GM18907 (cell line): ENCODE measurements around the gene SH2B3.

Experiments
- ATAC-seq: cut with Tn5 transposase; IDR thresholded peaks from one replicate; pipeline ENCODE4 v1.9.1; 2021; ENCODE audit warnings: mild to moderate bottlenecking, moderate library complexity; ENCODE audit not compliant: unreplicated experiment

The SH2B3 gene

DNA sequence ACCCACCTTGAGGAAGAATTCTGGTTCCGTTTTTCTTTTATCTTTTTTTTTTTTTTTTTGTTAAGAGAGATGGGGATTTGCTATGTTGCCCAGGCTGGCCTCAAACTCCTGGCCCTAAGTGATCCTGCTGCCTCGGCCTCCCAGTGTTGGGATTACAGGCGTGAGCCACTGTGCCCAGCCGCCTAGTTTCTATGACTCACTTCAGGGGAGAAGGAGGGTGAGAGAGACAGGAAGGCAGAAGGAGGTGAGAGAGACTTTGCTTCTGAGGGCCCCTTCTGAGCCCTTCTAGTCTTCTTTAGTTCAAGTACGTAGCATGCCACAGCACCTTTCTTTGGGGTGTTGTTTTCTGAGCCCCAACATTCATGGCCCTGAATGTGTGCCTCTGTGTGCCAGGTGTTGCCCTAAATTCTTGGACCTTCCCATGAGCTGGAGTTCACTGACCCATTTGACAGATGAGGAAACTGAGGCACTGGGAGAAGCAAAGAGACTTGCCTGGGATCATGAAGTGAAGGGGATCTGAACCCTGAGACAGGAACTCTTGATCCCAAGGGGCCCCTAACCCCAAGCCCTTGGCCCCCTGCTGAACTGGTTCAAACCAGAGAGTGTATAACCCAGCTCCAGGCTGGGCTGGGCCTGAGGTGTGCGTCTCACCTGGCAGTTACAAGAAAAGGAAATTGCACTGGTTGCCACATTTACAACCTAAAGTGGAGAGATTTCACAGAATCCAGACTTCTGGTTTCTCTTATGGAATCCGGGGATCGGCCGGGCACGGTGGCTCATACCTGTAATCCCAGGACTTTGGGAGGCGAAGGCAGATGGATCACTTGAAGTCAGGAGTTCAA is 20.8 kb downstream of the SH2B3 start:
- no peak for ATAC-seq

DNA sequence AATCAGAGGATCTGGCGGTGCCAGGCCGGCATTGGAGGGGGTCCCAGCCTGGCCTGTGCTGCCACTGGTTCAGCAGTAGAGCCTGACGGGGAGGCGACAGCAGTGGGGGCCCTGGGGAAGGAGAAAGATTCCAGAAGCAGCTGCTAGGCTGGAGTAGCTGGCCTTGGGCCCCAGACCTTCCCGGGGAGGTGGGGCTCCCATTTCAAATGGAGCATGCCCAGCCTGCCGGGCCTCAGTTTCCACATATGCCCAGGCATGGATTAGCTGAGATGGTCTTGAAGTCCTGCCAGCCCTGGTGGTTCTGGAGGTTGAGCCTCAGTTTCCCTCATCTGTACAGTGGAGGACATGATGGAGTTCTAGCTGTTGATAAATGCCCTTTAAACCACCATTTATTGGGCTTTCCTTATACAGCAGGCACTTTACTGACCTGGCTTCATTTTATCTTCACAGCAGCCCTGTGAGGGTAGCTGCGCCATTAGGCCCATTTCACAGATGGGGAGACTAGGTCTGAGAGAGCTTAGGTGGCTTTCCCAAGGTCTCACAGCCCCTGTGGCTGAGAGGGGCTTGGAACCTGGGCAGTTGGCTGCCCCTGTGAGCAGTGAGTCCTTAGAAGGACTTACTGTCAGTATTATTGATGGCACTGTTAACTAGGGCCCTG is 21.8 kb downstream of the SH2B3 start:
- ATAC-seq = no peak

DNA sequence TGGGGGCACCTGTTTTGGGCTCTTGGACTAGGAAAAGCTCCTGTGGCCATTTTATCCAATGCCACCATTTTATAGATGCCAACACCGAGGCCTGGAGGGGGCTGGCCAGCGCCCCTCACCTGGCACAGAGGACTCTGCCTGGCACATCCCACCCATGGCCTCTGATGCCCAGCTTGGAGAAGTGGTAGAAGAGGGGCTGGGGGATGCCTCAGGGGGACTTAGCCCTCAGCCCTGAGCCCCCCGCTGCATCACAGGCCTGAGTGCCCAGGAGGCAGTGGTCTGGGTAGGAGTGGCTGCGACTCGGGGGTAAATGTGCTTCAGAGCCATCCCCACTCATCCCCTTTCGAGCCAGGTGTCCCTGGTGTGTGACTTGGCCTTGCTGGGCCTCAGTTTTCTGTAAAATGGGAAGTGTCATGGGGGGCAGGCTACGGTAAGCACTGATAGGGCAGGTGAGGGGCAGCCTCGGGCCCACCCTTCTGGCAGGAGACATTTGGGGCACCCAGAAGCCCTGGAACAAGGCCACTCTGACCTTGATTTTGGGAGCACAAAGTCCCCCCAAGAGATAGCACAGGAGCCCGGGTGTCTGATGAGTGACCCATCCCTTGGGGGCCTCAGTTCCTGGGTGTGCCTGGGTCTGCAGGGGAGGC is 22.5 kb downstream of the SH2B3 start:
- no peak for ATAC-seq

DNA sequence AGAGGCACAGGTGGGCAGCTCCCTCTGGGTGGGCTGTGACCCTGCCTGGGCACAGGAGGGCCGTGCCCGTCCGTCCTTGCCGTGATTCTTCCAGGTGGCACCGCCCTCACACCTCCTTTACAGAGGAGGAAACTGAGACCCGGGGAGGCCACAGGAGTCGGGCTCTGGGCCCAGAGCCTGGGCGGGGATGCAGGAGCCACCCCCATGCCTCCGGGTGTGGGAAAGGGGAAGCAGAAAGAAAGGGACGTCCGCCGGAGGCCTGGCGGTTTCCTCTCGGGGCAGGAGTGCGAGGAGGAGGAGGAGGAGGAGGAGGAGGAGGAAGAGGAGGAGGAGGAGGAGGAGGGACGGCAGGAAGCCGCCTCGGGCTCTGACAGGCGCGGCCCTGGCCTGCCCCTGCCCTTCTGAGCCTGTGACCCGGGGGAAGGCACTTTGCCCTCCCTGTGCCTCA is 23.0 kb downstream of the SH2B3 start:
- no peak for ATAC-seq

DNA sequence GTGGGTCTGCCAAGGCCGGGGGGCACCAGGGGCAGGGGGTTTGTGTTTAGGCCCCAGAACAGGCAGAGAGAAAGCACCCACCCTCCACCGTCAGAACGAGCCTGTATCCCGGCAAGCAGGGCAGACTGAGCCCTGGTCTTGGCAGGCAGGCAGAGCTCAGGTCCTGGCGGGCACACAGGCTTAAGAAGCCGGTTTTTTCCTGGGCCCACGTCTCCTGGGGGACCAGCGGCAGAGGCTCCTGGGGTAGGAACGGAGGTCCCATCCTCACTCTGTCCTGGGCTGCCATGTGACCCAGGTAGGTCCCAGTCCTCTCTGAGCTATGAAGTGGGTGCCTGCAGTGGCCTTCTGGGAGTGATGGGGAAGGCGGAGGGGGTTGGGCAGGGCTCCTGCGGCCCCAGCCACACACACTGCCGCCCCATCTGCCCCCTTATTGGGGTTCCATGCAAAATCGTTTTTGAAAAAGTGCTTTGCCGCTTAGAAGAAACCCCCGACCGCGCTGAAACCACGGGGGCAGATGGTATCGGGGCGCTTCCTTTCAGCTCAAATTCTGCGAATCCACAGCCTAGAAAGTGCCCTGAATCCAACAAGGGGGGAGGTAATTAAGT is 24.2 kb downstream of the SH2B3 start:
- peak; percentile 29 for ATAC-seq

DNA sequence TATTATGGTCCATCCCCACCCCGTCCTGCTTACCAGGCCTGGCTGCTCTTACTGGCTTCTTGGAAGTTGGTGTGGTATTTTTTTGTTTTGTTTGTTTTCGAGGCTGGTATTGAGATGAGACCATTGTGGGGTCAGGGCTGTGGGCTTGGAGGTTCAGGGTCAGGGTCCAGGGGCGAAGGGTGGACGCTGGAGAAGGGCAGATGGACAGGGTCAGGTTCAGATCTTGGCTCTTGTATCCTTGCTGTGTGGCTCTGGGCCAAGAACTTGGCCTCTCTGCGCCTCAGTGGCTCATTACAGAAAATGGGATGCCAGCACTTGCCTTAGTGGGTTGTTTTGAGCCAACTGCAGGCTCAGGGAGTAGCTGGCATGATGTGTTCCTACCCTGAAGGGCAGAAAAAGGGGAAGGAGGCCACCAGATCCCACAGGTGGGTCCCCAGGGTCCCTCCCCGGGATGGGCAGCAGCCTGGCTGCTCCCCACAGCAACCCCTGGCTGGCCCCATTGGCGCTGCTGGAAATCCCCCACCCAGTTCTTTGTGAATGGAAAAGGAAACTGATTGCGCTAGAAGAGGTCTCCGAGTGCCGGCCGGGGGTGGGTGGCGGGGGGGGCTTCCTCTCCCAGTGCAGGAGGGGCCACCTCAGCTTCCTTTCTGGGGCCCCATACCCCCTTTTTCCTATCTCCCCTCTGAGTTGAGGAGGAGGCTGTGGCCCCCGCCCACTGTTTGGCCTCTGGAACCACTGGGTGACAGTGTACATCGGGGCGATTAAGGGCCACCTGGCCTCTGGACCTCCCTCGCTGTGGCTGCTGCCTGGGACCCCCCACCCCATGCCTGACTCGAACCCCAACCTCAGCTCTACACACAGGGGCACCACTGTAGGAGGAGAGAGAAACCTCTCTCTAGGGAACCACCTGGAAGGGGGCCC is 25.0 kb downstream of the SH2B3 start:
- peak; percentile 36 for ATAC-seq

DNA sequence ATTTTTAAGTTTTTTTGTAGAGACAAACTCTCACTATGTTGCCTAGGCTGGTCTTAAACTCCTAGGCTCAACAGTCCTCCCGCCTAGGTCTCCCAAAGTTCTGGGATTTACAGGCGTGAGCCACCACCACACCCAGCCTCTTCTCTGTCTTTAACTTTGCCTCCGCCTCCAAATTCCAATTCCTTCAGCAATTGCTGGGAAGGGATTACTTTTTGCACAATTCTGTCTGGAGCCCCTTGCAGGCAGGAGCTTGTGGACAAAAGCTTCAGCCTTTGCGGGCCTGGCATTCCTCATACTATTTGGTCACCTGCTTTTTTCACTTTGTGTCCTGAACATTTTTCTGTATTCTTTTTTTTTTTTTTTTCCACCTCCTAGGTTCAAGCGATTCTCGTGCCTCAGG is 26.0 kb downstream of the SH2B3 start:
- ATAC-seq = no peak

DNA sequence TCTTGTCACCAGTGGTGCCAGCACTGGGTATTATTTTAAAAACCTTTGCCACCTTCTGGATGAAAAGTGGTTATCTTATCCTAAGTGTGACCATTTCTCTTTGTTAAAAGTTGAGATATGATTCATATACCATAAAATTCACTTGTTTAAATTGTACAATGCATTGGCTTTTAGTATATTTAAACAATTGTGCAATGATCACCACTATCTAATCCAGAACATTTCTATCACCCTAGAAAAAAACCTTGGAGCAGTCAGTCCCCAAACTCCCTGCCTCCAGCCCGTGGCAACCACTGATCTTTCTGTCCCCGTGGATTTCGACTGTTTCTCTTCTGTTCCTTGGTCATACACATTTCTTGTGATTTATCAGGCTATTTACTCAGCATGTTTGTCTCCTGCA is 28.3 kb downstream of the SH2B3 start:
- ATAC-seq = no peak

DNA sequence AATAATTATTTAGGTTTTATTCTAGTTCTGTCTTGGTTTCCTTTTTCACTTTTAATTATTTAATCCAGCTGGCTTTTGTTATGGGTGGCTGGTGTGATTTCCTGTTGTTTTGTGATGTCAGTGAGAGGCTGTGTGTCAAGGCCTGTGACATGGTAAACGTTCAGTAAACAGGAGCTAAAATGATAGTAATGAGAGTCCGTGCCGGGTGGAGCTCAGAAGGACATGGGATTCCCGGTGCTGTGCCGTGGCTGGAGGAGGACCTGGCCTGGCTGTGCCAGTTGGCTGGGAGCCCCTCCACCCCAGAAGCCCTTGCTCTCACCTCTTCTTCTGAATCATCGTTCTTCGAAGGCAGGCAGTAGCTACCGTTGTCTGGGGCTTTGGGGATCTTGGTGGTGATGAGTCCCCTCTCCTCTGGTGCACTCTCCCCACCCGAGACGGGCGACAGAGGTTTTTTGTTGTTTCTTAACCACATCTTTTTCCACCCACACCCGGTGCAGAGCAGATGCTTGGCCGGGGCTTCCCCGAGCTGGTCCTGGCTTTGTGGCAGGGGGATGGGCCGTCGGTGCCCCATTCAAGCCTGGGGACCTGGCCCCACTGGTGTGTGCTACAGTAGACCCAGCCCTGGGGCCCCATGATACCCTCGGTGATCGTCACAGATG is 29.1 kb downstream of the SH2B3 start:
- ATAC-seq = peak; percentile 56

DNA sequence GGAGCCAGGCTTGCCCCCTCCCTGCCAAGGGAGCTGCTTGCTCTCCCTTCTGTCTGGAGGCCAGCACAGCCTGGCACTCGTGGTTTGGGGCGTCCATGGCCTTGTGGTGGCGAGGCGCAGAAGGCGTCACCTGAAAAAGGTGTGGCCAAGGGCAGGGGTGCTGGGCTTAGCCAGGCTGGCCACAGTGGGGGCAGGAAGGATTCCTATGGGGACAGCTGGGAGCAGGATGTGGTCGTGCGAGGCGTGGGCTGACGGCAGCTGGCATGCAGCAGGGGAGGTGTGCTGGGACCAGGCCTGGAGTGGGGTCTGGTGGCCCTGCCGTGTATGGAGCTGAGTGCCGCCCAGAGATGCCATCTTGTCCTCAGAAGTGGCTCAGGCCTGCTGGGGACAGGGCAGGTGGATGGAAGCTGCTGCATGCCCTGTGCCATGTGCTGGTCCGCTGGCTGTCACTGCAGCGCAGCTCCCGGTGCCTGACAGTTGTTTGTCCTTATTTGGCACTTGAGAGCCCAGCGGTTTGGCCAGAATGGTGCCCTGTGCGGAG is 30.0 kb downstream of the SH2B3 start:
- no peak for ATAC-seq

DNA sequence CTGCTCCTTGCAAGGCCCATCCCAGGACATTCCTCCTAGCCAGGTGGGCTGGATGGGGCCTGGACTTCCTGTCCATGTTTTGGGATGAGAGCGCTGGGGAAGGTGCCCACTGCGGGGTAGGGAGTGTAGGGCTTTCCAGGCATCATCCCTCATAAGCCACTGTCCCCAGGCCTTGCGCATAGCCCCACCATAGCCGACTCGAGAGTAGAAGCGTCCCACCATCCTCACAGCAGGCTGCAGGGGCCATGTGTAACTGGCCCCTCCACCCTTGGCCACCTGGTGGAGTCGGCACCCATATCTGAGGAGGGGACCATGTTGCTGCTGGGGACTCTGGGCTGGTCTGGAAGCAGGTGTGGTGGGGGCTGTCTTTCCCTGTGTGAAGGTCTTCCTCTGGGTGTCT is 30.5 kb downstream of the SH2B3 start:
- no peak for ATAC-seq

DNA sequence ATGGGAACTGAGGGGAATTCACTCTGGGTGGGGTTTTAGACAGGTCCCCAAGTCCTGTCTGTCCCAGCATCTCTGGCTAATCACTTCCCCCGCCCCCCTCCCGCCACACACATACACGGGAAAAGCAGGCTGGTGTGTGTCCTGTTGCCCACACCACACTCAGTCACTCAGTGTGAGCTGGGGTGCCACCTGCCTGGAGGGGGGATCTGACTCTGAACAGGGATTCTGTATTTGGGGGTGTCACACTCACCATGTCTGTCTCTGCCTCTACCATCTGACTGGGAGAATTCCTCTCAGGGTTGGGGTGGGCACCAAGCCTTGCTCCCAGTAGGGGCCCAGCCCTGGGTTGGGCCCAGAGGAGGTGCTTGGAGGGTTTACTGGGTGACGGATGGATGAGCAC is 31.1 kb downstream of the SH2B3 start:
- ATAC-seq = no peak

DNA sequence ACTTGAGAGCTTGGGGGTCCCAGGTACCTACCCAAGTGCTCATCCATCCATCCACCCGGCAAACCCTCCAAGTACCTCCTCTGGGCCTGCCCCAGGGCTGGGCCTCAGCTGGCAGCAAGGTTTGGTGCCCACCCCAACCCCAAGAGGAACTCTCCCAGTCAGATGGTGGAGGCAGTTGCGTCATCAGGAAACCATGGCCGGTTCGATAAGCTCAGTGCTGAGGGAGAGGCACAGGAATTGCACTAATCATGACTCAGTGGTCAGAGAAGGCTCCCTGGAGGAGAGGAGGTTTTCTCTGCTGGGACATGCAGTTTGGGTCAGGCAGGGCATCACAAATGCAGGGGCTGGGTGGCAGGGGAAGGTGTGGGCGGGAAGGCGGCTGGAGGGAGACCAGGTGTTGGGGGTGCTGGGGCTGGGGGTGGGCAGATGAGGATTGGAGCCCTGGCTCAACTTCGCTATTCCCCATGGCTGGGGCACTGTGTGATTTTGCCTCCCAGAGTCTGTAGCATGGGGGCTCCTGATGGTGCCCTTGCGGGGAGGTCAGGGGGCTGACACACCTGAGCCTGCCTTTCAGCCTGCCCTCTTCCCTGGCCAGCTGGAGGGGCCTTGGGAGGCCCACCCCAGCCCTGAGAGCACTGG is 32.2 kb downstream of the SH2B3 start:
- ATAC-seq = no peak

DNA sequence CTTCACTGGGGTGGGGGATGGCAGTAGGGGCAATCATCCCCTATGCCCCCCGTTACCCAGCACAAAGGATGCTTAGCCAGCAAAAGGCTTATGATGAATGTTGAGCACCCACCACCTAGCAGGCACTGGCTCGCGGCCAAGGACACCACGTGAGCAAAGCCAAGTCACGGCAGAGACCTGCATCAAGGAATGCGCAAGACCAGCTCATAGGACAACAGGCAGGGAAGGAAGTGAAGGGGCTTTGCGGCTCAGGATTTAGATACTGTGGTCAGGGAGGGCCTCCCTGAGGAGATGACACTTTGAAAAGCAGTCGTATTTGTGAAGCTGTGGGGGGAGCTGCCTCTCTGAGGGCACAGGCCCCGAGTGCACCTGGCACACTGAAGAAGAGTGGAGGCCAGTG is 32.8 kb downstream of the SH2B3 start:
- no peak for ATAC-seq

DNA sequence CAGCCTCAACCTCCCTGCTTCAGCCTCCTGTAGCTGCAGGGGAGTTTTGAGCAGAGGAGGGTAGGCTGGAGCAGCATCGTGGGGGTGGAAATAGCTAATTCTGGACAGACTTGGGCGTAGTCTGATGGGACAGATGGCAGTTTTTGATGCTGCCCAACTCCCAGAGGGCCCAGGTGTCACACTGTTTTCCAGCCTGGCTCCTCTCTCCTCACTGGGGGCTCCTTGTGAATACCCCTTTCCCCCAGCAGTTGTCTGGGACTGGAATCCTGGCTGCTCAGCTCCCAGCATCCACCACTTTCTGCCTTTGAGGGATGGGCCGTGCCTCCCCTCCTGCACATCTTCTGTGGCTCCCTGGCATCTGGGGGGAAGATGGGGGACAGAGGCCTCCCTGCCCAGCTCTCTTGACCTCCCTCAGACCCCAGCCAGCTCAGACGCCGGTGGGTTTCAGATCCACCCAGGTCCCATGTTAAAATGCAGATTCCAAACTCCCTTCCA is 34.0 kb downstream of the SH2B3 start:
- no peak for ATAC-seq

DNA sequence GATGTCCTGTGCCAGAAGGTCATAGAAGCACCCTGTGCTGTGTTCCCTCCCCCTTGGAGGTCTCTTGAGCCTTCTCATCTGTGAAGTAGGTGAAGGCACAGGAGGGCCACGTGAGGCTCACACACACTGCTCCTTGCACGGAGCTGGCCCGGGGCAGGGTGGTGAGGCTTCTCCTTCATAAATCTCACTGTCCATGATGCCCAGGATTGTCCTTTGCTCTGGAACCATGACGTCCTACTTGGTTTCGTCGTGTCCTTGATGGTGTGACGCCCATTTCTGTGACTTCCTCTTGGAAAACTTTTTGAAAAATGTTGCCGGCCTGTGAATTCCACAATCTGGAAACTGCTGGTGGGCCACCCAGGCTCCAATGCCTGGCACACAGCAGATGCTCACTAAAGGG is 34.4 kb downstream of the SH2B3 start:
- ATAC-seq = no peak

DNA sequence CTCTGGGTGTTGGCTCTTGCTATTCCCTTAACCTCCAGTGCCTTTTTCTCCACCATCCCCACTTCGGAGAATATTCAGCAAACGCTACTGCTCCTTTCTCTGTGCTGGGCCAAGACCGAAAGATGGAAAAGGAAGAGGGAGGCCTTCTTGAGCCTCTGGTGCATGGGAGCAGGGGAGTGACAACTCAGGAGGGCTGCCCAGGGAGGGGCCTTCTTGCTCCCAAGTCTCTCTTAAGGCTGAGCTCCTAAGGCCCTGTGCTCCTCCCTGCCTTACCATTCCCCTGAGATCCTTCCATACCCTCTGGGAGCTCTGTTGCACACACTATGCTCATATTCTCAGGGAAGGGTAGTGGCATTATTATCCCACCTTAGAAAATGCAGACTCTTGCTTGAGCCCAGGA is 34.9 kb downstream of the SH2B3 start:
- no peak for ATAC-seq

DNA sequence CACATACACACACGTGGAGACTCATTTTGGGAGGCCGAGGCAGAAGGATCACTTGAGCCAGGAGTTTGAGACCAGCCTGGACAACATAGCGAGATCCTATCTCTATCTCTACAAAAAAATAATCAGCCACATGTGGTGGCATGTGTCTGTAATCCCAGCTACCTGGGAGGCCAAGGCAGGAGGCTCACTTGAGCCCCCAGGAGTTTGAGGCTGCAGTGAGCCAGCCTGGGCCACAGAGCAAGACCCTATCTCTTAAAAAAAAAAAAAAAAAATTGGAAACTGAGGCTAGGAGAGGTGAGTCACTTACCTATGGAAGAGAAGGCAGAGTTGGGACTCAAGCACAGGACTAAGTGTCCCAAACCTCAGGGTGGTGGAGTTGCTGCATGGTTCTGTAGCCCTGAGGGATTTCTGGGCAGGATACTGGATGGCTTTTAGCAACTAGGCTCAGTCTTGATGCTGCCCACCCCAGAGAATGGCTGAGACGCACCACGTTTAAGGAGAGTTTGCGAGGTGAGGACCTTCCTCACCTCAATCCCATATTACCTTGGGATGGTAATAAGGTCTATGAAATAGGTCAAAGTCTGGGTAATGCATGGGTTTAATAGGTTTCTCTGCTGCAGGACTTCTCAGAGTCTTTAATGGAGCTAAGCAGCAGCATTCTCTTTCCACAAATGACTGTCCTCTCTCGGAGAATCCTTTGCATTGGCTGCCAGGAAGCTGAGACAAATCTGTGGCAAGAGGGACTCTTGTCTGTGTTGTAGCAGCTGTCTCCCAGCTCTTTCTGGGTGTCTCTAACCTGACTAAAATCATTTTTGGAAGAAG is 35.6 kb downstream of the SH2B3 start:
- no peak for ATAC-seq
